Activated CD4-positive, alpha-beta T cell treated with anti-CD3 and anti-CD28 coated beads, Interleukin-10, Interleukin-2, amounts not matched to agents 100 ng/mL and 50 ng/mL, durations not matched to agents 16 hours and 8 hours (primary cell): ENCODE data around the gene TRABD.

Experiments used
- DNase-seq: peaks from one replicate; pipeline ENCODE4 v3.0.0-alpha.2; 2020

The TRABD gene

DNA sequence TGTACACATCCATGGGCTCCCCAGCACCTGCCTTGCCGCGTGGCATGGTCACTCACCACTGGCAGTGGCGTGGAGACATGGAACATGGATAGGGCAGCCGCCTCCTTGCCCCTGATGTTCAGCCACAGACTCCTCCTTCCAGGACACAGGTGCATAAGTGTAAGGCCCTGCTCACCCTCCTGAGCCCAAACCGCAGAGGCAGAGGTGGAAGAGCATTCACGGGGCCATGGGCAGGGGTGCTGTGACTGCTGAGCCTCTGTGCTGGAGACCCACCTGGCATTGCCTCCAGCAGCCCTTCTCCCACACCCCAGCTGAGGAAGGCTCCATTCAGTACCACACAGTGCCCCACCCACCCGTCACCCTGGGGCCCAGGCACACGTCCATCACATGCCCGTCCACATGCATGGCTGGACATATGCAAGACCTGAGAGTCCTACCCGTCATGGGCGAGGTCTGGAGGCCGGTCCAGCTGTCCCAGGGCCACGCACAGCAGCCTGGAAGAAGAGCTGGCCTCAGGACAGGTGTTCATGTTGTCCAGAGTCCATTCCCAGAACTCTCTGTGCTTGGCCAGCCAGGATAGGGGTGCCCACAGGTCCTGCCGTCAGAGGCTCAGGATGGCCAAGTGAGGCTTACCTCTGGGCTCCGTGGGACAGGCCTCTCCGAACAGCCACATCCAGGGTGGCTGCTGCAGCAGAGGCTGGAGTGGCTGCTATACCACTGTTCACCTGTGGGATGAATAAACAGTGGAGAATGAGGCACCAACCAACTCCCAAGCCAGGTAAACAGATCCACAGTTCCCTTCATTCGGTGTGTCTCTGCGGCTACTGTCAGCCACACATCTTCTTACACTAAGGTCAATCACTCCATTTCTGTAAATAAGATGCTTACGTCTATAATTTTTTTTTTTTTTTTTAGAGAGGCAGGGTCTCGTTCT is 60.8 kb downstream of the TRABD start:
- no peak for DNase-seq

DNA sequence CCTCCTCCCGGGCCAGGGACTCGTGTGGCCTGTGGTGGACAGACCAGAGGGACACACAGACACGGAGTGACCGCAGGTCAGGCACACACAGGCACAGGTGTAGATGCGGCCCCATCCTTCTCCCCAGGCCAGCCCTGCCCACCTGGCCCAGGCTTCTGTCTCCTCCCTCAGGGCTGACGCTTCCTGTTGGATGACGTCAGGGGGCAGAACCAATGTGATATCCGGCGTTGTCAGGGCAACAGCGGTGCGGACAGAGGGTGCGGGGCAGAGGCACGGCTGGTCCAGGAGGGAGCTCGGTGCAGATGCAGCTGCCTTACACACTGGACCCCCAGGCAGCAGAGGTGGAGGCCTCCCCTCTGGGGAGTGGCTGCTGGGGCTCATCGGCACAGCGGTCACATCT is 62.0 kb downstream of the TRABD start:
- DNase-seq, result peak; percentile 78

DNA sequence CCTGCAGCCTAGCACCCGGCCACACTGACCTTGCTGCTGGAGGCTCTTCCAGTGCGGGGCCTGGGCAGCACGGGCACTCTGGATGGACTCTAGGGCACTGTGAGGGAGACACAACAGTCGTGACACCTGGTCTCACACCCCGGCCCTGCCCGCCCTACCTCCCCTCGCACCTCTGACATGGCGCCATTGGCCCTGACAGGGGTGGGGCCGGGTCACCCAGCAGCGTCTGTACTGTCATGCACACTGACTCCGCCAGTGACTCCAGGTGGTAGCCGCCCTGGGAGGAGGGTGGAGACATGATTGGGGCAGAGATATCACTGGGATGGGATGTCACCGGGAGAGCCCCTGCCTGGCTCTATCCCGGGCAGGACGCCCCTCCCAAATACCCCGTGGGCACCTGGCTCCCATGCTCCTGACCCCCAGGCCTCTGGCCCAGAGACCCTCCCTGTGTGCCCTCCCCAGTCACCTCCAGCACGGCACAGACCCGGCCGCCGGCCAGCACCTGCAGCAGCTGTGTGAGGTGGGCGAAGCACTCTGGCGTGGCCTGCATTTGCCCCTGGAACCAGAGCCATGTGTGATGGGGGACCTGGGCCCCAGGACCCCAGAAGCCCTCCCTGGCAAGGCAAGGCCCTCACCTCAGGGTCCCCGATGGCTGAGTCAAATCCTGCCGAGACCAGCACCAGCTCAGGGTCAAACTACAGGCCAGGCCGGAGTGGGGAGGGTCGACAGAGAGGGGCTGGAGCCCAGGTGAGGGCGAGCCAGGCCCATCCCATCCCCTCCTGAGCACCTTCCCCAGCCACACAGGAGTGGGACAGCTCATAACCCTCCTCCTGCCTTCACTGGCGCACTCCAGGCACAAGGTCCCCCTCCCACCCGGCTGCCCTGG is 62.7 kb downstream of the TRABD start:
- DNase-seq, result no peak
